K562 (cell line): ENCODE data around the gene EBI3. TPM values are rescaled to one million over a fixed set of nuclear protein-coding genes. Genes with fewer than 3 reads are reported as not detected.

Experiments used
- ADNP ChIP-seq: fragments of 200-800 bp; sonication (Bioruptor generic); IDR thresholded peaks from 2 replicates; pipeline ENCODE4 v1.6.1; 2016; ENCODE audit warnings: missing genetic modification characterization, missing compliant biosample characterization
- ASH1L ChIP-seq: fragments of 450-650 bp; IDR thresholded peaks from 2 replicates; pipeline ENCODE4 v1.6.1; 2018; ENCODE audit warnings: borderline replicate concordance, mild to moderate bottlenecking, low read depth; ENCODE audit not compliant: partially characterized antibody
- ATF7 ChIP-seq: fragments of 450-650 bp; IDR thresholded peaks from 2 replicates; pipeline ENCODE4 v1.7.1; 2014; ENCODE audit warnings: mild to moderate bottlenecking, moderate library complexity
- BACH1 ChIP-seq: fragments of 200-800 bp; sonication (Bioruptor generic); IDR thresholded peaks from 2 replicates; pipeline ENCODE4 v1.6.1; 2016; ENCODE audit warnings: missing genetic modification characterization, missing compliant biosample characterization
- BCOR ChIP-seq: fragments of 450-650 bp; IDR thresholded peaks from 2 replicates; pipeline ENCODE4 v1.6.1; 2016
- BRD9 ChIP-seq: fragments of 450-650 bp; IDR thresholded peaks from 2 replicates; pipeline ENCODE4 v1.6.1; 2018; ENCODE audit warnings: low read depth; ENCODE audit not compliant: partially characterized antibody
- FOXP1 ChIP-seq: sonication (generic); formaldehyde crosslinking; IDR thresholded peaks from 2 replicates; pipeline ENCODE4 v1.8.0; 2022; ENCODE audit warnings: mild to moderate bottlenecking, missing genetic modification reagents
- KLF1 ChIP-seq: fragments of 450-650 bp; IDR thresholded peaks from 2 replicates; pipeline ENCODE4 v1.6.1; 2016; ENCODE audit warnings: missing genetic modification characterization, missing compliant biosample characterization
- MECOM ChIP-seq: fragments of 250-450 bp; sonication (Bioruptor Pico); IDR thresholded peaks from 2 replicates; pipeline ENCODE4 v1.8.0; 2022; ENCODE audit warnings: inconsistent platforms
- SMAD1 ChIP-seq: fragments of 150-350 bp; IDR thresholded peaks from 2 replicates; pipeline ENCODE4 v1.6.1; 2014; ENCODE audit warnings: low read length, low read depth; ENCODE audit not compliant: partially characterized antibody
- SRSF7 ChIP-seq: fragments of 200-400 bp; formaldehyde crosslinking; optimal IDR thresholded peaks from 2 replicates; pipeline ENCODE3; 2017; ENCODE audit warnings: mild to moderate bottlenecking, low read depth, low read length
- TSHZ1 ChIP-seq: fragments of 250-450 bp; sonication (Bioruptor Pico); IDR thresholded peaks from 2 replicates; pipeline ENCODE4 v1.4.0; 2020; ENCODE audit warnings: mild to moderate bottlenecking, moderate library complexity
- ZFP36 ChIP-seq: fragments of 150-350 bp; IDR thresholded peaks from 2 replicates; pipeline ENCODE4 v1.6.1; 2018; ENCODE audit warnings: low read length, low read depth; ENCODE audit not compliant: partially characterized antibody
- ZNF436 ChIP-seq: fragments of 250-450, 450-650 bp; sonication (Bioruptor Pico); formaldehyde crosslinking; IDR thresholded peaks from 2 replicates; pipeline ENCODE4 v1.7.0; 2020; ENCODE audit warnings: mild to moderate bottlenecking
- ZNF785 ChIP-seq: fragments of 250-450 bp; sonication (Bioruptor Pico); IDR thresholded peaks from 2 replicates; pipeline ENCODE4 v1.4.0; 2020; ENCODE audit warnings: mild to moderate bottlenecking
- polyA plus RNA-seq, 8 experiments: library from polyadenylated mRNA; depleted of rRNA in 4 of 8; stranded (reverse) in 5 of 8; unstranded in 3 of 8; fragments of >200 nt; fragmentation: Nextera tagmentation in 2 of 8; fragmentation: Illumina TruSeq in 1 of 8; extraction: Ambion mirVana in 2 of 8; extraction: Trizol in 1 of 8; gene quantifications; 2 replicates each; pipeline versions ENCODE4 v1.2.1 to v1.2.3, GENCODE V29; 2011 to 2014; ENCODE audit warnings: inconsistent platforms in 1 of 8, missing spikeins in 1 of 8
- total RNA-seq, 7 experiments: library from RNA; depleted of rRNA in 6 of 7; stranded (reverse); fragments of >200 nt in 6 of 7; fragmentation: Illumina TruSeq in 2 of 7; extraction: Trizol in 2 of 7; gene quantifications; 2 replicates each; pipeline versions ENCODE4 v1.2.1 to v1.2.3, GENCODE V29; 2011 to 2021; ENCODE audit warnings: low replicate concordance in 1 of 7
- TF ChIP-seq, protein P1 (sequence below), 3 experiments: fragments of 200-800 bp in 1 of 3; fragments of 250-450 bp in 1 of 3; fragments of 450-650 bp in 1 of 3; sonication (Bioruptor Pico) in 1 of 3; sonication (Bioruptor generic) in 1 of 3; formaldehyde crosslinking in 1 of 3; IDR thresholded peaks; 2 replicates each; pipeline versions ENCODE4 v1.6.1 to v1.8.0; 2016 to 2022; ENCODE audit warnings: mild to moderate bottlenecking in 2 of 3, missing genetic modification characterization in 2 of 3, missing compliant biosample characterization in 1 of 3, moderate library complexity in 1 of 3
- TF ChIP-seq, protein P2 (sequence below), 2 experiments: fragments of 450-650 bp in 1 of 2; sonication (generic) in 1 of 2; formaldehyde crosslinking in 1 of 2; IDR thresholded peaks in 1 of 2; conservative IDR thresholded peaks in 1 of 2; 2 replicates each; pipeline versions ENCODE4 v1.6.1 to v1.8.1; 2016 to 2023; ENCODE audit warnings: mild to moderate bottlenecking in 2 of 2, moderate library complexity in 2 of 2, inconsistent platforms in 1 of 2, missing genetic modification reagents in 1 of 2
- TF ChIP-seq, protein P3 (sequence below): fragments of 450-650 bp; IDR thresholded peaks from 2 replicates; pipeline ENCODE4 v1.6.1; 2017; ENCODE audit warnings: mild to moderate bottlenecking, moderate library complexity

Gene EBI3
- total and polyA plus RNA-seq, 9 of the 15 experiments (the other 6 are each of a cell fraction or from before 2014, with no cell fraction given): 0.08 to 0.35 (median 0.22) TPM; not detected in 6

- no peak for TF ChIP-seq KLF1 (tag)
- TF ChIP-seq, protein P1, sequence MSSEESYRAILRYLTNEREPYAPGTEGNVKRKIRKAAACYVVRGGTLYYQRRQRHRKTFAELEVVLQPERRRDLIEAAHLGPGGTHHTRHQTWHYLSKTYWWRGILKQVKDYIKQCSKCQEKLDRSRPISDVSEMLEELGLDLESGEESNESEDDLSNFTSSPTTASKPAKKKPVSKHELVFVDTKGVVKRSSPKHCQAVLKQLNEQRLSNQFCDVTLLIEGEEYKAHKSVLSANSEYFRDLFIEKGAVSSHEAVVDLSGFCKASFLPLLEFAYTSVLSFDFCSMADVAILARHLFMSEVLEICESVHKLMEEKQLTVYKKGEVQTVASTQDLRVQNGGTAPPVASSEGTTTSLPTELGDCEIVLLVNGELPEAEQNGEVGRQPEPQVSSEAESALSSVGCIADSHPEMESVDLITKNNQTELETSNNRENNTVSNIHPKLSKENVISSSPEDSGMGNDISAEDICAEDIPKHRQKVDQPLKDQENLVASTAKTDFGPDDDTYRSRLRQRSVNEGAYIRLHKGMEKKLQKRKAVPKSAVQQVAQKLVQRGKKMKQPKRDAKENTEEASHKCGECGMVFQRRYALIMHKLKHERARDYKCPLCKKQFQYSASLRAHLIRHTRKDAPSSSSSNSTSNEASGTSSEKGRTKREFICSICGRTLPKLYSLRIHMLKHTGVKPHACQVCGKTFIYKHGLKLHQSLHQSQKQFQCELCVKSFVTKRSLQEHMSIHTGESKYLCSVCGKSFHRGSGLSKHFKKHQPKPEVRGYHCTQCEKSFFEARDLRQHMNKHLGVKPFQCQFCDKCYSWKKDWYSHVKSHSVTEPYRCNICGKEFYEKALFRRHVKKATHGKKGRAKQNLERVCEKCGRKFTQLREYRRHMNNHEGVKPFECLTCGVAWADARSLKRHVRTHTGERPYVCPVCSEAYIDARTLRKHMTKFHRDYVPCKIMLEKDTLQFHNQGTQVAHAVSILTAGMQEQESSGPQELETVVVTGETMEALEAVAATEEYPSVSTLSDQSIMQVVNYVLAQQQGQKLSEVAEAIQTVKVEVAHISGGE (CRISPR knock-in tag; IDR thresholded peaks at IDR 0.05): no peak
- TF ChIP-seq BRD9: no peak
- peak; percentile 79 for TF ChIP-seq ZNF436 (CRISPR knock-in tag)
- TF ChIP-seq, protein P2, sequence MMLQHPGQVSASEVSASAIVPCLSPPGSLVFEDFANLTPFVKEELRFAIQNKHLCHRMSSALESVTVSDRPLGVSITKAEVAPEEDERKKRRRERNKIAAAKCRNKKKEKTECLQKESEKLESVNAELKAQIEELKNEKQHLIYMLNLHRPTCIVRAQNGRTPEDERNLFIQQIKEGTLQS (IDR thresholded peaks at IDR 0.05): no peak
- TF ChIP-seq, protein P2 (CRISPR knock-in tag; conservative IDR thresholded peaks at IDR 0.05): no peak
- no peak for TF ChIP-seq SRSF7
- no peak for TF ChIP-seq ZNF785 (CRISPR knock-in tag)
- TF ChIP-seq ADNP: 0 out of 2 replicates have a peak, but pooled peaks have one; percentile 28
- TF ChIP-seq ASH1L: no peak
- no peak for TF ChIP-seq FOXP1 (CRISPR knock-in tag)
- no peak for TF ChIP-seq ATF7
- TF ChIP-seq ZFP36: peak; percentile 99
- TF ChIP-seq SMAD1: no peak
- TF ChIP-seq TSHZ1 (CRISPR knock-in tag): no peak
- TF ChIP-seq, protein P3, sequence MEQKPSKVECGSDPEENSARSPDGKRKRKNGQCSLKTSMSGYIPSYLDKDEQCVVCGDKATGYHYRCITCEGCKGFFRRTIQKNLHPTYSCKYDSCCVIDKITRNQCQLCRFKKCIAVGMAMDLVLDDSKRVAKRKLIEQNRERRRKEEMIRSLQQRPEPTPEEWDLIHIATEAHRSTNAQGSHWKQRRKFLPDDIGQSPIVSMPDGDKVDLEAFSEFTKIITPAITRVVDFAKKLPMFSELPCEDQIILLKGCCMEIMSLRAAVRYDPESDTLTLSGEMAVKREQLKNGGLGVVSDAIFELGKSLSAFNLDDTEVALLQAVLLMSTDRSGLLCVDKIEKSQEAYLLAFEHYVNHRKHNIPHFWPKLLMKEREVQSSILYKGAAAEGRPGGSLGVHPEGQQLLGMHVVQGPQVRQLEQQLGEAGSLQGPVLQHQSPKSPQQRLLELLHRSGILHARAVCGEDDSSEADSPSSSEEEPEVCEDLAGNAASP: no peak
- peak; percentile 86 for TF ChIP-seq BCOR
- no peak for TF ChIP-seq MECOM (CRISPR knock-in tag)
- TF ChIP-seq BACH1 (tag): no peak
Measured at GRCh38 chr19:4238831-4239230, 9.5 kb downstream of the EBI3 start (continued).
